Stimulated activated naive CD8-positive, alpha-beta T cell treated with anti-CD3 and anti-CD28 coated beads, Interleukin-15, Interleukin-2, amounts not matched to agents 100 U/mL and 50 U/mL, for 24 hours (primary cell): ENCODE results near the gene INAVA.
"Not testable (repeated sequence)": the region's sequence is repeated elsewhere in the genome, so short reads cannot be mapped to it uniquely, and the experiment has no call there.

Experiments used
- ATAC-seq: fragments of 150-1000 bp; cut with Tn5 transposase; one replicate; pipeline ENCODE4 v1.10.0; 2021
- DNase-seq: peaks from one replicate; pipeline ENCODE4 v3.0.0; 2021

INAVA gene

GRCh38 chr1:200899015-200899386 is 4.3 kb downstream of the INAVA start:
- DNase-seq (no peak), ATAC-seq (no peak)

GRCh38 chr1:200899451-200899915 is 4.8 kb downstream of the INAVA start:
- no peak for DNase-seq
- ATAC-seq: no peak

DNA sequence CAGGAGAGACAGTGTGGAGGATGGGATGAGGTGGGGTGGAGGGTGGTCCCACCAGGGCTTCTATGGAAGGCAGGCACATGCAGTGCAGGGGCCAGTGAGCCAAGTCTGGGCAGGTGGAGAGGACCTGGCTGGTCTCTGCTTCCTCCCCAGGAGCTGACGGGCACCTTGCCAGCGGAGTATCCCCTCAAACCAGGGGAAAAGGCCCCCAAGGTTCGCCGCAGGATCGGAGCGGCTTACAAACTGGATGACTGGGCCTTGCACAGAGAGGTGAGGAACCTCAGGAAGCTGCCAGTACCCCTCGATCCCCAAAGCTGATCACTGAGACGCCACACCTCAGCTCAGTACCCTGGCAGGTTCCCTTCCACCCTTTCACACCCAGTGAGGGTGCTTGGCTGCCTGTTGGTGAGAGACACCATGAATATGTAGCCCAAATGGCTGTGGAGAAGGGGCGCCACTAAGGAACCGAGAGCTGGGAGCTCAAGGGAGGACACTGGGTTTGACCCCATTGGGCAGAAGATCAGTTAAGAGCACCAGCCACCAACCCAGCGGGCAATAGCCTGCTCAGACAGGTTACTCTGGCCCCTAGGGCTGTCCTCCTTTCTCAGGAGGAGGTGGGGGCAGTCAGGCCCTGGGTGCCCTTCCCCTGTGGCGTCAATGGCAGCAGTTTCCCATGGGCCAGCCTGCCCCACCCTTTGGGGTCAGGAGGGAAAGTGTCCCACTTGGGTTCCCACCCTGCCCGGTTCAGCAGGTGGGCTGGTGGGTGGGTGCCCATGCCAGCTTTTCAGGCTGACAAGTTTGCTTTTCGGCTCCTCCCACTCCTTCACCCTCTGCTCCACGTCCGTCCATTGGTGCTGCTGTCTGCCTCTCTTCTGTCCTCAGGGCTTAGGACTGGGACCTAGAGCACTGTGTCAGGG is 5.5 kb downstream of the INAVA start:
- ATAC-seq: no peak
- DNase-seq: no peak

DNA sequence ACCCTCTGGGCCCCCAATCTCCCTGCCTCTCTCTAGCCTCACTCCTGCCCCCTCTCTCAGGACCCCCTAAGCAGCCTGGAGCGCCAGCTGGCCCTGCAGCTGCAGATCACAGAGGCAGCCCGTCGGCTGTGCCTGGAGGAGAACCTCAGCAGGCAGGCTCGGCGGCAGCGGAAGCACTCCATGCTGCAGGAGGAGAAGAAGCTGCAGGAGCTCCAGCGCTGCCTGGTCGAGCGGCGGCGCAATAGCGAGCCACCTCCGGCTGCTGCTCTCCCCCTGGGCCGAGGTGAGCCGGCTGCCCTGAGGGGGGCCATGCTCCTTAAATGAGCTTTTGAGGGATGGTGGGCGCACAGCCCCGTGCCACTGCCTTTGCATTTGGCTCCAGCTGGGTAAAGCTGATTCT is 6.2 kb downstream of the INAVA start:
- DNase-seq (no peak), ATAC-seq (no peak)

DNA sequence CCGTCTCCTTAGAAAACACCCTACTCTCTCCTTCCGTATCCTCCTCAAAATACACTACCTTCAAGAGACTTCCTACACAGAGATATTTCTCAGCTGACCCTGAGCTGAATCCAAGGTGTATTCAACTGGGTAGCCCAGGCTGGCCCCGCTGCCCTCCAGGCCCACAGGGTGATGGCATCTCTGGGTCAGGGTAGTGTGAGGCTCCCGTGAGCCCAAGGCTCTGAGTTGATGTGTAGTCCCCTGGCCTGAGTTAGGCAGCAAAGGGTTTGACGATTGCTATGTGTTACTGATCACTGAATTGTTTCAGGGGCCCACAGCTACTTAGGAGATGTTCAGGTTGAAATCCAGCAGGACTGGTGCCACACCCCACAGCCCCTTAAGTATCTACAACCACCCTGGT is 6.7 kb downstream of the INAVA start:
- no peak for ATAC-seq
- DNase-seq: no peak

DNA sequence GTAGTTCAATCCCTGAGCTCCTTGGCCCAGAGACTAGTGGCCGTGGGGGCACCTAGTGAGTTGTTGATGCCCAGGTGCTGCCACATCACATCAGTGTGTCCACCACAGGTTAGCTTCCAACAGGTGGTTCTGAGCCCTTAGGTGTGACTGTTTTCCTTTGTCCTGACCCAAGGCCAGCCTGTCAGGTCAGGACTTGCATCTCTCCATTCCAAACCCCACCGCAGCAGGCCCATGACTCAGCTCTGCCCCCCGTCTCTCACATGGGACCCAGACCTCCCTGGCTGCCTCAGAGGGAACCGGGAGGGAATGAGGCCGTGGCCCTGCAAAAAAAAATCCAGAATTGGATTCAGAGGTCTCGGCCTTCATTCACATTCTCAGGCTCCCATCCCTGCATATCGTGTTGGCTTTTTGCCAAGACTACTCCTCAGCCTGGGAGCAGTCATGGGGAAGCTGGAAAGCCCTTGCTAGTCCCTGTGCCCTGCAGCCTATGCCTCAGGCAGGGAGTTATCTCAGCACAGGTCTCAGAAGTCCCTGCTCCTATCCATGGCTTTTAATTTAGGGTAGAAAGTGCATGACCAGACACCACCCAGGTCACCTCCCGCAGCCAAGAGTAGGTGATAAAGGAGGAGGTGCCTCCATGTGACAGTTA is 7.2 kb downstream of the INAVA start:
- ATAC-seq (no peak), DNase-seq (no peak)

- ATAC-seq (no peak), DNase-seq (no peak)
Observed at GRCh38 chr1:200903793-200904192, 9.1 kb downstream of the INAVA start.

DNA sequence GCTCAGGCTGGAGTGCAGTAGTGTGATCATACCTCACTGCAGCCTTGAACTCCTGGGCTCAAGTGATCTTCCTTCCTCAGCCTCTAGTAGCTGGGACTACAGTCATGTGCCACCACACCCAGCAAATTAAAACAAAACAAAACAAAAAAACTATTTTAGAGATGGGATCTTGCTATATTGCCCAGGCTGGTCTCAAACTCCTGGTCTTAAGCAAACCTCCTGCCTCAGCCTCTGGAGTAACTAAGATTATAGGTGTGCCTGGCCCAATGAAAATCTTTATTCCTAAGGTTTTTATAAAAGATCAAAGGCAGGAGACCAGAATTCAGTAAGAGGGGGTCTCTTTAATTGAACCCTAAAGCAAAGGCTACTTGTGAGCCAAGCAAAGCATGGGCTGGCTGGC is 10.1 kb downstream of the INAVA start:
- no peak for DNase-seq
- no peak for ATAC-seq

DNA sequence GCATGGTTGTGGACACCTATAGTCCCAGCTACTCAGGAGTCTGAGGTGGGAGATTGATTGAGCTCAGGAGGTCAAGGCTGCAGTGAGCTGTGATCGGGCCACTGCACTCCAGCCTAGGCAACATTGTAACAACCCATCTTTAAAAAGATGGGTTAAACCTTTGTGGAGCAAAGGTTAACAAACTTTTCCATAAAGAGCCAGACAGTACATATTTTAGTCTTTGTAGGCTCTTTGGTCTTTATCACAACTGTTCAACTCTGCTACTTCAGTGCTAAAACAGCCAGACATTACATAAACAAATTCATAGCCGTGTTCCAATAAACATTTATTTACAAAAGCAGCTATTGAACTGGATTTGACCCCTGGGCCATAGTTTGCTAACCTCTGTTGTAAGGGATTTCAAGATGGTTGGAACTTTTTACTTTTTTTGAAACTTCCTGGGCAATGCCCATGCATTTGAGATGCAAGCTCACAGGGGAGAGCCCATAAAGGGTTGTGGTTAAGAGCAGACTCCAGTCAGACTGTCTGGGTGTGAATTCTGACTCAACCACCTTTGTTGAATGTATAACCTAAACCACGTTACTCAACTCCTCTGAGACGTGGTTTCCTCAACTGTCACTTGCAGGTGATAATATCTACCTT is 10.8 kb downstream of the INAVA start:
- ATAC-seq: peak; percentile 99
- peak; percentile 39 for DNase-seq

DNA sequence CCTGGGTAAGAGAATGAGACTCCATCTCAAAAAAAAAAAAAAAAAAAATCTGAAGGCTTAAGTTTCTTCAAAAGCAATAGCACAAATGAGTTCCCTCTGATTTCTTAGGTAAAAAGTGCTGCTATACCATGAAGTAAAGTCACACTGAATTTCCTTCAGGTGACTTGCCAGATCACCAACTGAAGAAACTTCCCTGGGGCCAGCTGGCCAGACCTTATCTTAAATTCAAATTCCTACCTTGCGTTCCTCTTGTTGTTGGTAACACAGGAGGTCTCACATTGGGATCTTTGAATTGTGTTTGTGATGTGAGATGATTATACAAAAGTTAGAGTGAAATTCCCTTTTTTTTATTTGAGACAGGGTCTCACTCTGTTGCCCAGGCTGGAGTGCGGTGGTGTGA is 11.8 kb downstream of the INAVA start:
- ATAC-seq (no peak), DNase-seq (no peak)

GRCh38 chr1:200907611-200908097 is 13.0 kb downstream of the INAVA start:
- ATAC-seq (no peak), DNase-seq (no peak)

GRCh38 chr1:200908191-200908868 is 13.6 kb downstream of the INAVA start:
- DNase-seq (no peak), ATAC-seq (no peak)

DNA sequence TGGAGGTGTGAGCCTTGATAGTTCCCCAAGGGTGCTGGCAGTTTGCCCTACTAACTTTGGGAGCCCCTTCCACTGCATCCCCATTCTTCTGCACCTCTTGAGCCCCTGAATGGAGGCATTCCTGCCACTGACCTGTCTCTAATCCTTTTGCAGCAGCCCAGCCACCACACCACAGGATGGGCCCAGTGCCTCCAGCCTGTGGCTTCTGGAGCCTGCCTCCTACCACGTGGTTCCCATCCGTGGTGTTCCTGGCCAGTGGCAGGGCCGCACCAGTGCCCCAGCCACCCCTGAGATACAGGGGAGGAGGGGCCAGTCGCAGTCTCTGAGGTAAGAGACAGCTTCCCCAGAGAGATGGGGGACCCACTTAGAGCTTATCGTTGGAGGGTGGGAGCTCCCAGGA is 14.4 kb downstream of the INAVA start:
- ATAC-seq: no peak
- DNase-seq: no peak

DNA sequence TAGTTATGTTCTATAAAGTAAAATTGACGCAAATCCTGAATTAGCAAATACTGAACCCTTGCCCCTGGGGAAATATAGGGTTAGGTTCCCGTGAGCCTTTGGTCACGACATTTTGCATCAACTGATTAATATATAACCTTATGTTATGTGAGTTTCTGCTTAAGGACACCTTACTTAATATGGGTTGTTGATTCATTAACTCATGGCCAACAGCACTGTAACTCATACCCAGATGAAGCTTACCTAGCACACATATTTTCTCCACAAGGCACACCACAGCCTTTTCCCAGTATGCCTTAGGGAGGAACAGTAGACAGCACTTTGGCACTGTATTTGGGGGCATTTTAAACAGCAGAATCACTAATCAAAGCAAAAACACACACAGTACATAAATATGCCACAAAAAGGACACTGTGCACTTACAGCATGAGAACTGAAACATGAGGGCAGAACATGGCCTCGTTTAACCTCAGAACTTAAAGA is 15.1 kb downstream of the INAVA start:
- ATAC-seq (no peak), DNase-seq (no peak)

GRCh38 chr1:200911361-200911760 is 16.7 kb downstream of the INAVA start:
- ATAC-seq (no peak), DNase-seq (no peak)

- not testable (repeated sequence) for DNase-seq, ATAC-seq
Observed at GRCh38 chr1:200911936-200912335, 17.2 kb downstream of the INAVA start.

DNA sequence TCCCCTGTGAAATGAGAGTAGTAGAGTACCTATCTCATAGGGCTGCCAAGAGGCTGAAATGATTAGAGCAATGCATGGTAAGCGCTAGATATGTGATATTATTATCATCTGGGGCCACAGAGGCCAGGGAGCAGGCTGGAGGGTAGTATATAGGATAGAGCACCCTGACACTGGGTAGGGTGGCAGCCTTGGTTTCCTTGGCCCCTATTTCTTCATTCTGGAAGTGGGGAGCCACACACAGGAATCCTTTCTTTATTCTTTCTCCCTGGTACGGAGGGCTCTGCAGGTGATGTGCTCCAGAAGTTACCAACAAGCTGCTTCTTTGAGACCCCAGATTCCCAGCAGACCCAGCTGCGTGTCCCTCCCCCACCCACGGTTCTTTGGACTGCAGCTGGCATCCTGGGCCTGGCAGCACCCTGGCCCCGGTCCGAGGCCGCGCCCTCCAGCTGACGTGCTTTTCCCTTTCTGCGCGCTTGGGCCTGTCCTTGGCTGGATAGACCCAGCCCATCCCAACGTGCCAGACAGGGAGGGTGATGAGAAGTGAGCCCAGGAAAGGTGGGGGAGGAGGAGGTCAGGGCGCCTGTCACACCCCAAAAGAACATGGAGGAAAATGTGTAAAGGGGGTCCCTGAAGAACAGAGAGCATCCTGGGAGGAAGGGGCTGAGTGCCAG is 18.2 kb downstream of the INAVA start:
- no peak for DNase-seq
- ATAC-seq: peak; percentile 19

DNA sequence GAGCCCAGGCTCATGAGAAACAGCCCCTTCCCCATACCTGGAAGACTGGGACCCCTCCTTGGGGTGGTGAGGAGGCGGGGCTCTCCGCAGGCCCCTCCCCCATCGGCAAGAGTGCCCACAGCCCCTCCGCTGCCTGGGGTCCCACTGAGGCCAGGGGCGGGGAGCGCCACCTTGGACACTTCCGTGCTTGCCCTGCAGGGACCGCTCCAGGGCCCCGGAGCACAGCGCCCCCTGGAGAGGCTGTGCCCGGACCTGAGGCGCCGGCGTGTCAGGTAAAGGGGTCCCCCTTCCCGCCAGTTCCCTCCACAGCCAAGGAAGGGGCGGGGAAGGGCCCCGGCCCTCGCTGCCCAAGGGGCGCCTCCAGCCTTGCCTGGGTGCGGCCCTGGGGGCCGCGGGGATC is 21.5 kb downstream of the INAVA start:
- ATAC-seq: no peak
- no peak for DNase-seq

- DNase-seq (no peak), ATAC-seq (no peak)
Observed at GRCh38 chr1:200916681-200917080, 22.0 kb downstream of the INAVA start.

- ATAC-seq (no peak), DNase-seq (no peak)
Observed at GRCh38 chr1:200917291-200917817, 22.7 kb downstream of the INAVA start.

GRCh38 chr1:200918006-200918405 is 23.3 kb downstream of the INAVA start:
- ATAC-seq (no peak), DNase-seq (no peak)
